Heart left ventricle (tissue), 16 donors: ENCODE results near the gene MIF4GD. TPM values are rescaled to one million over a fixed set of nuclear protein-coding genes. Genes with fewer than 3 reads are reported as not detected.

Source experiments
- ATAC-seq, 4 donors: fragments of 200-7000 bp; cut with Tn5 transposase; one replicate each; pipeline ENCODE4 v1.9.1; 2020 to 2022; ENCODE audit warnings: moderate library complexity in 4 of 4, mild to moderate bottlenecking in 3 of 4, moderate number of reproducible peaks in 1 of 4
- DNase-seq, 5 donors: peaks; one replicate each; pipeline ENCODE4 v3.0.0-alpha.2; 2020
- H3K27ac ChIP-seq, 12 donors: fragments of 200-600 bp; sonication (generic) in 4 of 12; one replicate each; pipeline versions ENCODE4 v1.5.0 to v1.8.0; 2016 to 2022; ENCODE audit warnings: mild to moderate bottlenecking in 2 of 12
- H3K27me3 ChIP-seq, 9 donors: fragments of 200-600 bp; sonication (generic) in 2 of 9; one replicate each; pipeline versions ENCODE4 v1.5.1 to v1.8.0; 2016 to 2022; ENCODE audit warnings: mild to moderate bottlenecking in 3 of 9
- H3K36me3 ChIP-seq, 9 donors: fragments of 200-600 bp; sonication (generic) in 2 of 9; one replicate each; pipeline versions ENCODE4 v1.5.0 to v1.8.0; 2018 to 2022; ENCODE audit warnings: mild to moderate bottlenecking in 2 of 9
- H3K4me1 ChIP-seq, 12 donors: fragments of 200-600 bp; sonication (generic) in 4 of 12; one replicate each; pipeline versions ENCODE4 v1.5.0 to v1.8.0; 2016 to 2022; ENCODE audit warnings: mild to moderate bottlenecking in 3 of 12
- H3K4me3 ChIP-seq, 12 donors: fragments of 200-600 bp; sonication (generic) in 4 of 12; one replicate each; pipeline versions ENCODE4 v1.5.0 to v1.8.0; 2017 to 2022; ENCODE audit warnings: mild to moderate bottlenecking in 9 of 12, moderate library complexity in 4 of 12
- H3K9me3 ChIP-seq, 12 donors: fragments of 200-600 bp; sonication (generic) in 4 of 12; one replicate each; pipeline versions ENCODE4 v1.5.0 to v1.8.0; 2016 to 2022; ENCODE audit warnings: mild to moderate bottlenecking in 1 of 12
- CTCF ChIP-seq, 12 donors: fragments of 200-600 bp; sonication (generic) in 4 of 12; IDR thresholded peaks; one replicate each; pipeline versions ENCODE4 v1.5.0 to v1.8.0; 2018 to 2022; ENCODE audit warnings: antibody characterized with exemption in 12 of 12, mild to moderate bottlenecking in 5 of 12
- POLR2A ChIP-seq, 2 donors: fragments of 450-650 bp; IDR thresholded peaks; one replicate each; pipeline ENCODE4 v1.6.1; 2017; ENCODE audit warnings: antibody characterized with exemption in 2 of 2, mild to moderate bottlenecking in 2 of 2, moderate library complexity in 2 of 2
- WGBS, 4 donors: extraction: QIAGEN DNeasy Blood & Tissue Kit in 2 of 4; methylation state at CpG; one replicate each; pipeline versions ENCODE4 v1.1.5 to v1.1.7; 2013 to 2018; 5-methylcytosine and 5-hydroxymethylcytosine counted together
- intact Hi-C, 10 donors: fragments of 100-400 bp; cut with DNase I; formaldehyde crosslinking; loops; one replicate each; pipeline versions ENCODE4 v1.11.1 to v1.14.2; 2022
- polyA plus RNA-seq, 2 donors: library from polyadenylated mRNA; stranded (reverse); fragments of 200-250 nt; gene quantifications; one replicate each; pipeline ENCODE4 v1.2.3, GENCODE V29; 2013
- total RNA-seq, 9 donors: library from RNA; depleted of rRNA in 2 of 9; stranded (reverse); fragments of >200 nt in 2 of 9; fragmentation: NEBNext Ultra II Directional in 3 of 9; extraction: Animal tissue kit (Norgen Biotek cat#: 25700) in 3 of 9; gene quantifications; one replicate each; pipeline versions ENCODE4 v1.1.0 to v1.2.4, GENCODE V29; 2016 to 2023
- donor health status: ischemic (EF 13 %, LVEDD 7.1; RV severe dilation, severe dysfunction).
- donor health status: healthy with polysubstance abuse.
- donor health status: DM: no; HTN: yes; CAD: no.
- donor health status: DM: no; HTN: no; CAD: no.
- donor health status: ischemic (EF 25% LVEDD 6.9; RV normal size, moderate dysfunction).
- donor health status: ischemic (EF 25% LVEDD 5.7; RV mildly dilated, moderate dysfunction).
- donor health status: healthy.
- donor health status: DM: yes; HTN: yes; CAD: no.
- donor health status: ischemic (EF 35%, LVEDD 5.7; RV mildly dilated, moderate dysfunction).
- donor health status: nonischemic (EF 11% LVEDD 7.7; RV severe dilation, severe dysfunction).
- donor health status: DM: yes; HTN: yes; CAD: no.
- donor health status: PGD.
- donor health status: ischemic (EF 29% LVEDD 5.4; RV normal size, mild dysfunction).
- donor health status: nonischemic (EF 23%, LVEDD 6.1; RV moderate dilation, normal function).

Gene MIF4GD
- total and polyA plus RNA-seq, 11 donors: 8.6 to 34.7 (median 18.6) TPM

DNA sequence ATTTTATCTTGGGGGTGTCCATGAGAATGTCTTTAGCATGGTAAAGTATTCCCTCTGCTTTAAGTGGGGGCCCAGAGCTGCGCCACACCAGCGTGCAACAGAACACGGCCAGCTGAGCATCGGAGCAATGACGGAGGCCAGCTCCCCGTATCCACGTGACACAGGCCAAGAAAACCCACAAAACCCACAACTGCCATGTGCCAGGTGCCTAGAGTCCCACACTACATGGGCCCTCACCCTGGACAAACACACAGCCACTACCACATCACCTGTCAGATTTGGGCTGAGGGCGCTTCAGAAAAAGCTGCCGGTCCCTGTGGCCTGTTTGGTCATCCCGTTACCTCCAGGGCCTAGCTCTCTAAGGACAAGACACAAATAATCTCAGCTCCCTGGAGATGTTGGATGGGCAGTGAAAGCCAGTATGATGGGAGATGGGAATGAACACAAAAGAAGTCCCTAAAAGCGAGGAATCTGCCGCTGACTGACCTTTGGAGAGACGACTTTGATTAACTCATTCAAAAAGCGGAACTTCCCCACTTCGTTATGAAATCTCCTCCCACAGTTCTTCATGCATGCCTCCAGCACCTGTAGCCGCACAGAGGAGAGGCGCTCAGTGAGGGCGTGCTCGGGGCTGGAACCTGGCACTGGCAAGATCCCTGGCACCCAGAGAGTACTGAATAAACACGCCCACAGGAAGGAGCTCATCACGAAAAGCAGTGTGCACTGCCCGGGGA is 26.7 kb downstream of the MIF4GD start:
- no peak for DNase-seq

GRCh38 chr17:75242461-75243042 is 28.5 kb downstream of the MIF4GD start:
- H3K27me3 ChIP-seq: no peaks in the 10 kb centered on the region
- intact Hi-C loops: no loop called here
- H3K36me3 ChIP-seq: peaks cover 0 to 99% (median 90%) of the 10 kb centered on the region in 9 donors
- H3K27ac ChIP-seq: peak overlapping the region in 1 of 12 donors; percentile 62
- H3K4me3 ChIP-seq: no peak overlapping the region
- peaks cover 0 to 48% (median 7%) of the 10 kb centered on the region in 12 donors for H3K4me1 ChIP-seq
- WGBS, 4 donors: 90 to 95% (median 92%) methylated on average over 14 to 17 of the region's 17 CpGs
- TF ChIP-seq POLR2A (IDR thresholded peaks at IDR 0.05) (no peak), CTCF (IDR thresholded peaks at IDR 0.05) (no peak)
- DNase-seq (no peak), ATAC-seq (no peak)
- no peaks in the 10 kb centered on the region for H3K9me3 ChIP-seq

More for the DNA sequence above, 26.7 kb downstream of the MIF4GD start:
- Histone ChIP-seq H3K4me1 (peaks cover 0 to 43% (median 2%) of the 10 kb centered on the region in 12 donors), H3K36me3 (peaks cover 0 to 87% (median 73%) of the 10 kb centered on the region in 9 donors), H3K4me3 (no peak overlapping the region), H3K27me3 (no peaks in the 10 kb centered on the region), H3K27ac (no peak overlapping the region), H3K9me3 (no peaks in the 10 kb centered on the region)
- intact Hi-C loops: no loop called here
- ATAC-seq: no peak
- WGBS, 4 donors: 83 to 91% (median 90%) methylated on average over 22 of the region's 22 CpGs
- TF ChIP-seq CTCF (IDR thresholded peaks at IDR 0.05) (no peak), POLR2A (IDR thresholded peaks at IDR 0.05) (no peak)

DNA sequence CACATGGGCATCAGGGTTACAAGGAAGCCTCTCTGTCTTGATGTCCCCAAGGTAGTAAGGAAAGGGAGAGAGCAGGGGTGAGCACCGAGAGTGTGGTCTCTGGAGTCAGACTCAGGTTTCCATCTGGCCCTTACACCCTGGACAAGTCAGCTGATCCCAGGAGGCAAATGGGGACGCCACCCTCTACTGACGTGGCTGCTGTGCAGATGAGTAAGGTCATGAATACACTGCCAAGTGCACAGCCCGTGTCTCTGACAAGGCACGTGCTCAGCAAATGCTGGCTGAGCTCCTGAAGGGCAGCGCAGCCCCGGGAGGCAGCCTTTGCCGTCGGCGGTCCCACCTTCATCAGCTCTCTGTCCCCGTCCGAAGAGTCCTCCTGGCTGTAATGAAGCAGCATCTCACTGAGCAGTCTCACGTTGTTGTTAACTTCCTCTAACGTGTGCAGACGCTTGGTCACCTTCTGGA is 29.0 kb downstream of the MIF4GD start:
- 72 to 82% (median 81%) methylated on average over 5 to 15 of the region's 15 CpGs for WGBS, 4 donors
- H3K9me3 ChIP-seq: no peaks in the 10 kb centered on the region
- H3K4me3 ChIP-seq: no peak overlapping the region
- no peaks in the 10 kb centered on the region for H3K27me3 ChIP-seq
- H3K36me3 ChIP-seq: peaks cover 0 to 100% (median 95%) of the 10 kb centered on the region in 9 donors
- H3K27ac ChIP-seq: peak overlapping the region in 1 of 12 donors; percentile 62
- intact Hi-C loops: no loop called here
- ATAC-seq: peak in 3 of 4 donors; percentile 35 to 63 (median 45)
- DNase-seq: peak in 1 of 5 donors; percentile 65
- H3K4me1 ChIP-seq: peaks cover 0 to 48% (median 9%) of the 10 kb centered on the region in 12 donors
- TF ChIP-seq POLR2A (IDR thresholded peaks at IDR 0.05) (no peak), CTCF (IDR thresholded peaks at IDR 0.05) (no peak)

- H3K4me1 ChIP-seq: peaks cover 0 to 48% (median 9%) of the 10 kb centered on the region in 12 donors
- 88 to 96% (median 93%) methylated on average over 9 of the region's 9 CpGs for WGBS, 4 donors
- no peaks in the 10 kb centered on the region for H3K9me3 ChIP-seq
- DNase-seq: no peak
- no peak overlapping the region for H3K4me3 ChIP-seq
- H3K27ac ChIP-seq: no peak overlapping the region
- no peaks in the 10 kb centered on the region for H3K27me3 ChIP-seq
- intact Hi-C loops: no loop called here
- TF ChIP-seq POLR2A (IDR thresholded peaks at IDR 0.05): no peak
- TF ChIP-seq CTCF (IDR thresholded peaks at IDR 0.05): no peak
- H3K36me3 ChIP-seq: peaks cover 0 to 100% (median 98%) of the 10 kb centered on the region in 9 donors
- no peak for ATAC-seq
Observed at GRCh38 chr17:75241502-75241901, 29.5 kb downstream of the MIF4GD start.
